Keratinocyte (primary cell): ENCODE measurements around the gene HK2.

Source experiments
- CTCF ChIP-seq, 3 experiments: IDR thresholded peaks in 1 of 3; conservative IDR thresholded peaks in 1 of 3; optimal IDR thresholded peaks in 1 of 3; 2 replicates in 2 of 3; 3 replicates in 1 of 3; pipeline versions ENCODE3 to v1.5.1; 2011; ENCODE audit warnings: low read length in 3 of 3, mild to moderate bottlenecking in 3 of 3, moderate library complexity in 2 of 3, control low read depth in 1 of 3, inconsistent platforms in 1 of 3; ENCODE audit not compliant: insufficient read depth in 2 of 3; ENCODE audit errors: extremely low read depth in 1 of 3
- EZH2 ChIP-seq: IDR thresholded peaks from one replicate; pipeline ENCODE4 v1.6.1; 2012; ENCODE audit warnings: inconsistent platforms, mild to moderate bottlenecking, low read length, moderate library complexity

GRCh38 chr2:74878551-74878950, 44.6 kb downstream of the HK2 start:
- no peak for TF ChIP-seq CTCF (optimal IDR thresholded peaks at IDR 0.05 in 1 of 3, IDR thresholded peaks at IDR 0.05 in 1 of 3, conservative IDR thresholded peaks at IDR 0.05 in 1 of 3; ENCODE audit: extremely low read depth in 1 of 3, insufficient read depth in 2 of 3, low read length in 3 of 3)
- TF ChIP-seq EZH2, result no peak
